Stimulated activated CD4-positive, alpha-beta T cell treated with anti-CD3 and anti-CD28 coated beads, Interleukin-12 subunit alpha, Interleukin-12 subunit beta, amount 100 ng/mL, for 48 hours (primary cell): ENCODE measurements around the gene HLA-DOA.

Source experiments
- DNase-seq, 3 donors: peaks; one replicate each; pipeline ENCODE4 v3.0.0-alpha.2; 2020; ENCODE audit warnings: low read depth in 2 of 3, low spot score in 1 of 3

Gene HLA-DOA

DNA sequence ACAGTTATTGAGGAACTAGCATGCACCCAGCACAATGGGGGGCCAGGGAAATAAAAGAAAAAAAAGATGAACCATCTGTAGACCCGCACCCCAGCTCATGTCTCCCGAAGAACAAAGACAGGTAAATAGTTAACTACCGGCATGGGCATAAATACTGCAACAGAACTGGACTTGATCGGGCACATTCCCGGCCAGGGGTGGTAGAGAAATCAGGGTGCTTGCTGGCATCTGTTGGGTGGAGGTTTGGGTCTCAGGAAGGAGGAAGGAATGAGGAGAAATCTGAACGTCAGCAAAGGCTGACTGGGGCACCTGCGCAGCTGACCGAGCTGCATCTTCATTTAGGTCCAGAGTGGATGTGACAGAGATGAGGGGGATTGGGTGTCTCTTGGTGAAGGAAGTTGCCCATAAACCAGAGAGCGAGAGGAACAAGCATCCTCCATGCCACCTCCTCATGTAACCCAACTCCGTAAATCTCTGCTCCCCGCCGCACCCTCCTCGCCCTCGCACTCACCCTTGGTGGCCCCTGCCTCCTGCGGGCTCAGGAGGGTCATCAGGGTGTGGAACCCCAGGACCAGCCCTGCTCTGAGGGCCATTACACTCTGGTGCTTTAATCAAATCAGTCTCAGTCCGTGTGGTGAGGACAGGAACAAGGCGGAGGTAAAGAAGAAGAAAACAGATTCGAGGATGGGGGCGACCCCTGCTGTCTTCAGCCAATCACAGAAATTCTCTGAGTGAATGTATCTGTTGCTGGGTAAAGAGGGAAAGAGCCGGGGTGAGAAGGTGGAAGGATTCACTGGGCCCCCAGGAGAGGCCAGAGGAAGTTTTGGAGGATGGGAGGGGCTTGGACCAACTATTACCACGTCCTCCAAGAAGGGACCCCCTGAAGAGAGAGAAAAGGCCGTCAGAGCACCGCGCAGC lies at the start of gene HLA-DOA:
Gene HLA-DOA, minus strand, starts transcription at position 648 of the 918 bp plus-strand sequence.
- DNase-seq = peak in 2 of 3 donors; percentile 12 to 23

- no peak for DNase-seq
Observed at GRCh38 chr6:33057222-33058150, 48.1 kb upstream of the HLA-DOA start.

GRCh38 chr6:33053230-33053629 lies 43.8 kb upstream of the HLA-DOA start:
- DNase-seq = no peak

- no peak for DNase-seq
Observed at GRCh38 chr6:33052627-33053026, 43.2 kb upstream of the HLA-DOA start.

DNA sequence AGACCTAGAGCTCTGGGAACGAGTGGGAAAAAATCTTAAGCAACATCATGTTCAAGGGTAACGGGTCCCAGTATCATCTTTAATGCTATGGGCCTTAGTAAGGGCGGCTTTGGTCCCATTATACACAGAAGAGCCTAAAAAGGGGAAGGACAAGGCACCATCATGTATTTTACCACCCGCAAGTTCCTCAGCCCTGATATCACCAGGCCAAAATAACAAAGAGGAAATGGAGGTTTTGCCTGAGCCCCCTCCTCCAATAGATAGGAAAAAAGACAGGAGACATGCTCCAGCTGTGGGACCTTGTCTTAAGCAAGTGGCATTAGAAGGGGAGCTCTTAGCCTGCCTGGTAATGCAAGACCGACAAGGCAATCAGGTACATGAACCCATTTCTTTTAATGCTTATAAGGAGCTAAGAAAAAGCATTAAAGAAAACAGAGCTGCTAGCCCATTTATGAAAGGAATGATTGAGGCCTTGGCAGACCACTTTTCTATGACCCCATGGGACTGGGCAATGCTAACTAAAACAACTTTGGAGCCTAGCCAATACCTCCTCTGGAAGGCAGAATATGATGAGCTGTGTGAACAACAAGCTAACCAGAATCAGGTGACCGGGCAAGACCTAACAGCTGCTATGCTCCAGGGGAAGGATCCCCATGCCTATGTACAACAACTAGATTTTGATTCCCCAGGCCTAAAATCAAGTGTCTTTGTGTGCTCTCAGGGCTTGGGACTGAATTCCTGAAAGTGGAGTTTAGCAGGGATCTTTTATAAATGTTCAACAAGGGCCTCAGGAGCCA lies 40.8 kb upstream of the HLA-DOA start:
- no peak for DNase-seq

DNA sequence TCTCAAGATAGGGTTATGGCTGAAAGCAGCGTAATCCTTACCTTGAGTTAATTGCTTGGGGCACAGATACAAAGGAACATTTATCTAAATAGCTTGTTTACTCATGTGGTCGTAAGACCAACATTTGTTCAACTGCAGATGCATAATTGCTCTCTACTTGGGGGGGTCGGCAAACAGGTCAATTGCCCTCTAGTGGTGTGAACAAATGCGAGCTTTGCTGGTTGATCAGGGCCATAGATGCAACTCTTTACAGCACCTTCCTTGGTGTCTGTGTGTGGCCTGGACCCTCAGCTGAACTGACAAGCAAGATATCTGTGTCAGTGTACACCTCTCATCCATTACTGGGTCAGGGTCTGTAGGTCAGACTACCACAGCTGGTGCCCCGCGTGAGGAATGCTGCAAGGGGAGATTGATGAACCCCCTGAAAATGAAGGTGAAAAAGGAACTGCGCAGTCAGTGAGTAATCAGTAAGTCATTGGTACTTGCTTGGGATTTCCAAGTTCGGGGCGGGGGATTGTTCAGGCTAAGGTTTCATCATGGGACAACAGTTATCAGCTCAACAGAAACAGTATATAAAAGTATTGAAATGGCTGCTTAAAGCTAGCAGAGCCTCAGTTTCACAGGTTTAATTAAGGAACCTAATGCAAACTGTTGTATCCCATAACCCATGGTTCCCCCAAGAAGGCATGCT lies 40.1 kb upstream of the HLA-DOA start:
- no peak for DNase-seq

DNA sequence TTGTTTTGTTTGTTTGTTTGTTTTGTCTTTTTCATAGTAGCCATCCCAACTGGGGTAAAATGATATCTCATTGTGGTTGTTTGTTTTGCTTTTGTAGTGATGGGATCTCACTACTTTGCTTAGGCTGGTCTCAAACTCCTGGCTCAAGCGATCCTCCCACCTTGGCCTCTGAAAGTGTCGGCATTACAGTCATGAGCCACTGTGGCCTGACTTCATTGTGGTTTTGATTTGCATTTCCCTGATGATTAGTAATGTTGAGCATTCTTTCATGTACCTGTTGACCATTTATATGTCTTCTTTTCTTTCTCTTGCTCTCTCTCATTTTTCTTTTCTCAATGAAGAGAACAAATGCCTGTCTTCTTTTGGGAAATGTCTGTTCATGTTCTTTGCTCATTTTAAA lies 30.8 kb upstream of the HLA-DOA start:
- no peak for DNase-seq

GRCh38 chr6:33036535-33036934 lies 27.1 kb upstream of the HLA-DOA start:
- no peak for DNase-seq

GRCh38 chr6:33034554-33034953 lies 25.2 kb upstream of the HLA-DOA start:
- no peak for DNase-seq

DNA sequence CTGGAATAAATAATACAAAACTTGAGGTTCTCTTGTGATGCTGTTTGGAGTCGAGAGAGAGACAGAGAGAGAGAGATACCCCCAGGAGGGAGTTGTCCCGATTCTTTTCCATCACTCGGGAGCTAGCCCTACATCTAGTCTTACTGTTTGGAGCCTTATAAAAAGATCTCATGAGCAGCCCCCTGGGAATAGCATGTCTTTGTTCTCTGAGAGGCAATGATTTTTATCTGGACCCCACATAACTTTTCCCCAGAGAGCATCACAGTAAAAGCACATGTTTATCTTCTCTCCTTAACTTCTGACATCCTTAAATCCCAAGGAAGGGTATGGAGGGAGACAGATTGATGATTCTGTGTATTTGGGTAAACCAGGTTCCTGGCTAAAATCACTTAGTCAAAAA lies 20.9 kb upstream of the HLA-DOA start:
- DNase-seq = no peak

DNA sequence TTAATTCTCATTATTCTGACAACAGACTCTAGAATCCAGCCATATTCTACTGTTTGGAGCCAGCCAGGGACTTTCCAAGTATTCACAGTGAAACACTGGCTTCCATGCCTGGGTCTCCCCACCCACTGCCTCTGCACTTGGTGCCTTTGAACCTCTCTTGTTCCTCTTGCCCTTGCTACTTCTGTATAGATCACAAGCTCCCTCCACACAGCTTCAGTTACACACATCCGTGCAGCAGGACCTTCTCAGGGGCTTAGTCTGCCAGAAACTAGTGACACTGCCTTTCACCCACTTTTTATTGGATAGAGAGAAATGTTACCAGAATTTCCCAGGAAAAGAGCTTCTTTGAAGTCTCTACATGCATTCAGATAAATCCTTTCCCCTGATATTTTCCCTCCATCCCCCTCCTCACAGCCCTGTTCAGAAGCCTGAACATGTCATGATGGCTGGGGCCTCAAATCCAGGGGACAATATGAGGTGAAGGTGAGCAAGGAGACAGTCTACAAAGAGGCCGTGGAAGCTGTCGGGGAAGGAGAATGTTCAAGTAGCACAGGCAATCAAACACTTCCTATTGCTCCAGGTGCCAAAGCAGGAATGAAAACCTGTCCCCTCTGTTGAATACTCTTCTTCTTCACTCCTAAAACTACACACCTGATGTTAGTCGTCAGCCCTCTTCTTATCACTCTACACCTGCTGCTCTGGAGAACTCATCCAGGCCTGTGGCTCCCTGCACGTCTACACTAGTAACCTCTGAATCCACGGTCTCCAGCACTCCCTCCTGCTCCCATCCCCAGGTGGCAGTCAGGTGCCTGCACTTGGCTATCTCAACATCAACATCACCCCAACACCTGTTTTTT lies 20.2 kb upstream of the HLA-DOA start:
- DNase-seq = peak in 1 of 3 donors; percentile 10

DNA sequence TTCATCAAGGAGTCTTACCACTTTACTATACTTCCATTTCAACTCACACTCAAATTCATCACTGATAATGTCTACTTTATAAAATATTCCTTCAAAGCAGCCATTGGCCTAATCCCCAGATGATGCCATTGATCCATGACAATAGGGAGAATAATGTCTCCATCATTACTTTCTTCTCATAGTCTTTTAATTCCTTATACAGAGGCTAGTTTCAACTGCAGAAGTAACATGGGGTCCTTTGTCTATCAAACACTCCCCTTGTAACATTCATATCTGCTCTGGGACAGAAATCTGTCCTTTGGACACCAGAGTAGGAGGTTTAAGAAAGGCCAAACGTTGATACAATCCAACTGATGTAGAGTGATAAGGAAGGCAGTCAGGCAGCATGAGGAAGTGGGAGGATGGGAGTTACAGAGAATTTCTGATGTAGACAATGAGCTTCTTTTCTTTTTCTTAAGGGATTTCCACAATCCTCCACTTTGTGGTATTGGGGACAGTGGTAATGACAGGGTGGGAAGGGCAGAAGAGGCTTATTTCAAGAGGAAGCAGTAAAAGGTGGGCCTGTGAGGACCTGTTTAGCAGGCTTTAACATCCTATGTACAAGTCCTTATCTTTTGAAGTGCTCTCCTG lies 18.9 kb upstream of the HLA-DOA start:
- no peak for DNase-seq

DNA sequence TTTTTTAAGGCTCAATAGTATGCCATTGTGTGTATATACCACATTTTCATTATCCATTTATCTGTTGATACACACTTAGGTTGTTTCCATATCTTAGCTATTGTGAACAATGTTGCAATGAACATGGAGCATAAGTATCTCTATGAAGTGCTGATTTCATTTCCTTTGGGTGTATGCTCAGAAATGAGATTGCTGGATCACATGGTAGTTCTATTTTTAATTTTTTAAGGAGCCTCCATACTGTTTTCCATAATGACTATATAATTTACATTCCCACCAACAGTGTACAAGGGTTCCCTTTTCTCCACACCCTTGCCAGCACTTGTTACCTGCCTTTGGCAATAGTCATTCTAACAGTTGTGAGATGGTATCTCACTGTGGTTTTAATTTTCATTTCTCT lies 15.1 kb upstream of the HLA-DOA start:
- no peak for DNase-seq

GRCh38 chr6:33023536-33023935 lies 14.1 kb upstream of the HLA-DOA start:
- no peak for DNase-seq

GRCh38 chr6:33021917-33022316 lies 12.5 kb upstream of the HLA-DOA start:
- DNase-seq = no peak

GRCh38 chr6:33019372-33019771 lies 10.0 kb upstream of the HLA-DOA start:
- no peak for DNase-seq

DNA sequence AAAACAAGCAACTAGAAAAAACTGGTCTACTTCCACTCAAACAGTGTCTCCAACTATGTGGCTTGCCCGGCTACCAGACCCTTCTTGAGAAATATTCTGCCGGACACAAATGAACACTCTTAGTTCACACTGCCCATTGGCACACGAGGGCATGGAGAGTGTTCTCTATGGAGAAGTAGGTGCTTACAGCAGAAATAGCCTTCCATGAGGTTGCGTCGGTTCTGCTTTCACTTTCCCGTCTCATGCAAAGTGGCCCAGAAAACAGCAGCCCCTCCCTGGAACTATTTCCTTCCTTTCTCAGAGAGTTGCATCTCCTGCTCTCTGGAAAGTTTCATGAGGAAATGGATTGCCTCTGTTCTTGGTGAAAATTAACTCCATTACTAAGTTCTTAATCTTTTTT lies 9.5 kb upstream of the HLA-DOA start:
- DNase-seq = peak in 1 of 3 donors; percentile 23

- DNase-seq = no peak
Observed at GRCh38 chr6:33018418-33018817, 9.0 kb upstream of the HLA-DOA start.
